ENCODE data around the gene KCNJ9.
"Not testable (repeated sequence)": the region's sequence is repeated elsewhere in the genome, so short reads cannot be mapped to it uniquely, and the experiment has no call there.

Gene KCNJ9

DNA sequence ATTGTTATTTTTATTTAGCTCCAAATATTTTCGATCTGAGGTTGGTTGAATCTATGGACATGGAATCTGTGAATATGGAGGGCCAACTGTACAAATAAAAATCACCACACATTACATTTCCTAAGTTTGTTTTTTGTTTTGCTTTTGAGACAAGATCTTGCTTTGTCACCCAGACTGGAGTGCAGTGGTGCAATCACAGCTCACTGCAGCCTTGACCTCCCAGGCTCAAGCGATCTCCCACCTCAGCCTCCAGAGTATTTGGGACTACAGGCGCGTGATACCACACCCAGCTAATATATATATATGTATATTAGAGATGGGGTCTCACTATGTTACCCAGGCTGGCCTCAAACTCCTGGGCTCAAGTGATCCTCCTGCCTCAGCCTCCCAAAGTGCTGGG, 45.0 kb downstream of the KCNJ9 start:
- DNase-seq (ENCODE audit: low read depth) = not testable (repeated sequence)

DNA sequence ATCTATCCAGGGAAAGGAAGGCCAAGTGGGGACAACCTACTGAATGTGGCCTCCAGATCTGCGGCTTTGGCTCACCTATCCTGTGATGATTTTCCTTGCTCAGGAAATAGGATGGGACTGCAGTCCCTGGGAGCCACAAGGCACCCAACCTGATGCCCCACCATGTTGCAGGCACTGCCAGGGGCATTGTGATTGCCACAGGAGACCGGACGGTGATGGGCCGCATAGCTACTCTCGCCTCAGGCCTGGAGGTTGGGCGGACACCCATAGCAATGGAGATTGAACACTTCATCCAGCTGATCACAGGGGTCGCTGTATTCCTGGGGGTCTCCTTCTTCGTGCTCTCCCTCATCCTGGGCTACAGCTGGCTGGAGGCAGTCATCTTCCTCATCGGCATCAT, 46.0 kb downstream of the KCNJ9 start:
- DNase-seq (ENCODE audit: low read depth) = no peak

DNA sequence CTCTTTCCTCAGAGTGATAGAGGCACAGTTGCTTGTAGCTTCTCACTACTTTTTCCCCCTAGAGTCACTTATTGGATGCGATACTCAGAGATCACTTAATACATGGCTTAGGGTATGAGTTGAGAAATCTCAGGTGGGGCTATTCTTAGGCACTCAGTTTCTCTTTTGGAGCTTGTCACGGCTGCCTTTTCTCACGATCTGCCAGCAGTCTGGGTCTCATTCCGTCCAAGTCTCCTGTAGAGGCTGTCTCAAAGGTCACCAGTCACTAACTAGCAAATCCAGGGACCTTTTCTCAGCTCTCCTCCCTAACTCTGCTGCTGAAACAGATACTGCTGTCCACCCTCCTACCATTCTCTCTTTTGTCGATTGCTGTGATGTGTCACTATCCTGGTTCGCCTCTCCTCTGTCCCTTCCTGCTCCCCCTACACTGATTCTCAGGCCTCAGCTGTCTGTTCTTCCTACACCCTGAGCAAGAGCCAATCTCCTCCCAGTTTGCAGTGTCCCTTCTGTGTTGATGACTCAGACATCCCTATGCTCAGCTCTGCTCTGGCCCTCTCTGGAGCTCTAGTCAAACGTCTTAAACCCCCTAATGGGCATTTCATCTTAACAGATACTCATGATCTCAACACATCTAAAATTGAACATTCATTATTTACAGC, 46.7 kb downstream of the KCNJ9 start:
- peak; percentile 46 for DNase-seq (ENCODE audit: low read depth)

DNA sequence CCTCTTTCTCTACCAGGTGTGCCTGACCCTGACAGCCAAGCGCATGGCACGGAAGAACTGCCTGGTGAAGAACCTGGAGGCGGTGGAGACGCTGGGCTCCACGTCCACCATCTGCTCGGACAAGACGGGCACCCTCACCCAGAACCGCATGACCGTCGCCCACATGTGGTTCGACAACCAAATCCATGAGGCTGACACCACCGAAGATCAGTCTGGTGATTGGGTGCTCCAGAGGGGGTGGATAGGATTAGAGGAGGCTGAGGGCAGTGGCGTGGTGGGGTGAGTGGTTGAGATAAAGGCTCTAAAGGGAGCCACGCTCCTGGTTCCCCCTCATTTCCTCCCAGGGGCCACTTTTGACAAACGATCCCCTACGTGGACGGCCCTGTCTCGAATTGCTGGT, 47.3 kb downstream of the KCNJ9 start:
- DNase-seq (ENCODE audit: low read depth) = no peak

DNA sequence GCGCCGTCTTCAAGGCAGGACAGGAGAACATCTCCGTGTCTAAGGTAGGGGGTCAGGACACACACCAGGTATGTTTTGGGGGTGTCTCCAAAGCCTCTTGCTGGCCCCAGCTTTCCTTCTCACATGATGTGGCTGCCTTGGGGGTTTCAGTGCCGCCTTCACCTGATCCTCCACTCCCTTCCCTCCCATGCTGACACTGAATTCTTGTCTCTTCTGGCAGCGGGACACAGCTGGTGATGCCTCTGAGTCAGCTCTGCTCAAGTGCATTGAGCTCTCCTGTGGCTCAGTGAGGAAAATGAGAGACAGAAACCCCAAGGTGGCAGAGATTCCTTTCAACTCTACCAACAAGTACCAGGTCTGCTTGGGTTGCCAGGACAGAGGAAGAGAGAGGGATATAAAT, 47.7 kb downstream of the KCNJ9 start:
- peak; percentile 9 for DNase-seq (ENCODE audit: low read depth)

DNA sequence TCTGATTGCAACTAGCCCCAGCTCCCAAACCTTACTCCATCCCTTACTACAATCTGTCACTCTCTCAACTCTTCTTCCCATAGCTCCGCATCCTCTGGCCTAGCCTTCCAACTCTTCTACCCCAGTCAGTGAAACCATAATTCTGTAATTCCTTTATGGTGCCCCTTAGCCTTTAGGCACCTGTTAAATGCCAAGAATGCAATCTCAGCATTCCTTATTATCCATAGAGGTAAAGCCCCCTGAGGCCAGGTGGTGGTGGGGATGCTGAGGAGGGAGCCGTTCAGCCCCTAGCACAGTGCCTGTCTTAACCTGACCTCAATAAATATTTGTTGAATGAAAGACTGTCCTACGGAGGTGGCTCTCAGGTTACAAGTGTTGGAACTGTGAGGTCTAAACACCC, 48.2 kb downstream of the KCNJ9 start:
- DNase-seq (ENCODE audit: low read depth) = no peak

DNA sequence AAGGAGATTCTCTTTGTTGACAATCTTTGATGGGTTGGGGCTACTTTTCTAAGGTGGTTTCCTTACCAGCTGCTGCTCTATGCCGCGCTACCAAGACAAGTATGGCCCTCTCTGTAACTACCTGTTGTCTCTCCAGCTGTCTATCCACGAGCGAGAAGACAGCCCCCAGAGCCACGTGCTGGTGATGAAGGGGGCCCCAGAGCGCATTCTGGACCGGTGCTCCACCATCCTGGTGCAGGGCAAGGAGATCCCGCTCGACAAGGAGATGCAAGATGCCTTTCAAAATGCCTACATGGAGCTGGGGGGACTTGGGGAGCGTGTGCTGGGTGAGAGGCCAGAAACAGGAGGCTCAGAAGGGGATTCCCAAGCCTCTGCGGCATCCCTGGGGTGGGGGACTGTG, 48.6 kb downstream of the KCNJ9 start:
- no peak for DNase-seq (ENCODE audit: low read depth)

DNA sequence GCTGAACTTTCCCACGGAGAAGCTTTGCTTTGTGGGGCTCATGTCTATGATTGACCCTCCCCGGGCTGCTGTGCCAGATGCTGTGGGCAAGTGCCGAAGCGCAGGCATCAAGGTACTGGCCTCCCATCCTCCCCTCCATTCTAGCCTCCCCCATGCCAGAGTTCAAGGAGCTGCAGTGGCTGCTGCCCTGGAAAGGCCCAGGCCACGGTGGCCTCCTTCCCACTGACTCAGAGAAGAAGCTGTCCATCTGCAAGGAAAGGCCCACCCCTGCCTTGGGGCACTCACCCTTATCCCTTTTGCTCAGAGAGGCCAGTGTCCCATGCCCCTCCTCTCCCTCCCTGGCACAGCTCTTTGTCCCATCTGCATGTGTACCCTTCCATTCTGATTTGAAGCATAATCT, 49.1 kb downstream of the KCNJ9 start:
- DNase-seq (ENCODE audit: low read depth) = no peak

DNA sequence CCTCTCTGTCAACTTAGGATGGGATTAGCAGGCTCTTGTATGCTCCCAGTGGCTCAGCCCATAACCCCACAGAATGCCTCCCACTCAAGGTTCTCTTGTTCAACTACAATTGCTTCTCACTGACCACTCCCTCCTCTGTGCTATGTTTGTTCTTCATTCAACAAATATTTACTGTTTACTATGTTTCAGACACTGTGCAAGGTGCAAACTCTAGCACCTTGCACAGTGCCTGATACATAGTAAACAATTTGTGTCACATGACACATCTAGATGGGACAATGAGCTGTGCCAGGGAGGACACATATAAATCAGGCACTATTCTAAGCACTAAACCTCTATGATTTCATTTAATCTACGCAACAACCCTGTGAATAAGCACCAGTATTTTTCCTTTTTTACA, 49.6 kb downstream of the KCNJ9 start:
- no peak for DNase-seq (ENCODE audit: low read depth)

DNA sequence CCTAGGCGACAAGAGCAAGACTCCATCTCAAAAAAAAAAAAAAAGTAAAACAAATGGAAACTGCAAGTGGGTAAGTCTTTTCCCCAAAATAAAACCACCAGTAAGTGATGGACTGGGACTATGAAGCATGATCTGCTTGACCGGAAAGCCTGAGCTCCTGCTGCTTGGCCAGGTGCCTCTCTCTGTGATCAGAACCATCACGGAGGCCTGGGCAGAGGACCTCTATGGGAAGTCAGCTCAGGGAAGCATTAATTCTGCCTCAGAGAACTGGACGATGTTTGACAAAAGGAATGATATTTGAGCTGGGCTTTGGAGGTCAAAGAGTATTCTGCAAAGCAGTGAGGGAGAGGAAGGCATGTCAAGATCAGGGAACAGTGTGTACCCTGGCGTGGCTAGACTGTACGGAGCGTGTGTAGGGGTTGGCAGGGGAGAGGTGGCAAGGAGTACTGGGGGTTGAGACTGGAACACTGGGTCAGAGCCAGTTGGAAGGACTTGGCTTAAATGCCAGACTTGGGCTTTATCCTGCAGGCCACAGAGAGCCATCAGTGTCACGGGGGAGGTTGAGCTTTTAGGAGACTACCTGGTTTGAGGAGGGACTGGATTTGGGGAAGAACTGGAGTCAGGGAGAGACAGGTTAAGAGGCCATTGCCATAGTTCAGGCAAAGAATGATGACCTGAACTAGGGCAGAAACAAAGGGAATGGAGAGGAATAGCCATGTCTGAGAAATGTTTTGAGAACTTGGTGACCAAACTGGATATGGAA, 50.6 kb downstream of the KCNJ9 start:
- no peak for DNase-seq (ENCODE audit: low read depth)

DNA sequence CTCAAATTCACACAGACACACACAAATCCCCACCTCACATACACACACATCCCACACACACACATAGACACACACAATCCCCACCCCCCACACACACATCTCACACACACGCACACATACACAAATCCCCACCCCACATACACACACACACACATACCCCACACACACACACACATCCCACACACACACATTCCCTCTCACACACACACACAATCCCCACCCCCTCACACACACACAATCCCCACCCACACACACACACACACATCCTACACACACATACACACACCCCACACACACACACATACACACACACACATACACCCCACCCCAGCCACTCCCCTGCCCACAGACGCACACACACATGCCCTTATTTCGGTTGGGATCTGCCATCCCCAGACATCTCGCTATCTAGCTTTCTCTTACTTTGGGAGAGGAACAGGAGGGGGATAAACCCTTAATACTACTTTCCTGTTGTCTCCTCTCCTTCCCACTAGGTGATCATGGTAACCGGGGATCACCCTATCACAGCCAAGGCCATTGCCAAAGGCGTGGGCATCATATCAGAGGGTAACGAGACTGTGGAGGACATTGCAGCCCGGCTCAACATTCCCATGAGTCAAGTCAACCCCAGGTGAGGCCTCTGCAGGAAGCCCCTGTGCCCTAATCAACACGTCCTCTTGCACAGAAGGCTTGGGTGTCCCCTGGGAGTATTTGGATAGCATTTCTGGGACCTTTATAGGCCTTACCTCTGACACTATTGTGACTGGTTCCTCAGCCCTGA, 52.8 kb downstream of the KCNJ9 start:
- no peak for DNase-seq (ENCODE audit: low read depth)

DNA sequence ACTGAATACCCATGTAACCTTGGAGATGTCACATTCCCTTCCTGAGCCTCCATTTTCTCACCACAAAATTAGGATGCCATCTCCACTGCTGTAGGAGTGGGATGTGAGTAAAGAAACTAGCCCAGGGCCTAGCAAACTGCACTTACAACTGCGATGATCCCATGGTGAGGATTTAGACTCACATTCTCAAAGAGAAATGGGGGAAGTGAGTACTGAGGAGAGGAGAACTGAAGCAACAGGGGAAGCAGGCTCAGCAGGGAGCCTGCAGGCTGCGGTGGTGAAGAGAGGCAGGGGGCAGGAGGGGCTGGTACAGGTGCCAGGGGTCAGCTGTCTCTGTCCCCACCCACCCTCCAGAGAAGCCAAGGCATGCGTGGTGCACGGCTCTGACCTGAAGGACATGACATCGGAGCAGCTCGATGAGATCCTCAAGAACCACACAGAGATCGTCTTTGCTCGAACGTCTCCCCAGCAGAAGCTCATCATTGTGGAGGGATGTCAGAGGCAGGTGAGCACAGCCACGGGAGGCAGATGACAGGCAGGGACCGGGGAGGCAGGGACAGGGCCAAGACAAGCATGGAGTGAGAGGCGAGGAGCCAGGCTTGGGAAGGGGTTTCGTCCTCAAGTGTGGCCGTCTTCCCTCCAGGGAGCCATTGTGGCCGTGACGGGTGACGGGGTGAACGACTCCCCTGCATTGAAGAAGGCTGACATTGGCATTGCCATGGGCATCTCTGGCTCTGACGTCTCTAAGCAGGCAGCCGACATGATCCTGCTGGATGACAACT, 53.6 kb downstream of the KCNJ9 start:
- DNase-seq (ENCODE audit: low read depth) = no peak

DNA sequence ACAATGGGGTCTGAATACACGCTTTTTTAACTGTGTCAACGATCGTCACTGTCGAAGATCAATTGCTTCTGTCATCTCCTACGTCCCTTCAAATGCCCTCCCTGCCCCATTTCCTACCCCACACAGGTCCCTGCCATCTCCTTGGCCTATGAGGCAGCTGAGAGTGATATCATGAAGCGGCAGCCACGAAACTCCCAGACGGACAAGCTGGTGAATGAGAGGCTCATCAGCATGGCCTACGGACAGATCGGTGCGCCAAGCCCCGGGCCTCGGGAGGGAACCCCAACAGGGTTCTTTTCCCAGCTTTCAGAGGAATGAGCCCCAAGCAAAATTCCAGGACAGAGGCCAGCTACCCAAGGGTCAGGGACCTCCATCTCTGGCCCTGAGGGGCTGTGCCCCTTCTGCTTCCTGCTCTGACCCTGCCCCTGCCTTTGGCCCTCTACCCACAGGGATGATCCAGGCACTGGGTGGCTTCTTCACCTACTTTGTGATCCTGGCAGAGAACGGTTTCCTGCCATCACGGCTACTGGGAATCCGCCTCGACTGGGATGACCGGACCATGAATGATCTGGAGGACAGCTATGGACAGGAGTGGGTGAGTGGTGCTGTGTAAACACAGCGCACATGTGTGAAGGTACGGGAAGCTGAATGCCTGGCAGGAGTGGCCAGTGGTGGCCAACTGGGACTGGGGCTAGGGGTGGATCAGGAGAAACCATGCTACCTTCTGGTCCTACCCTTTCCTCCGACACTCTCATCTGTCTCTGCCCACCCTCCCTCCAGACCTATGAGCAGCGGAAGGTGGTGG, 55.0 kb downstream of the KCNJ9 start:
- DNase-seq (ENCODE audit: low read depth) = no peak

DNA sequence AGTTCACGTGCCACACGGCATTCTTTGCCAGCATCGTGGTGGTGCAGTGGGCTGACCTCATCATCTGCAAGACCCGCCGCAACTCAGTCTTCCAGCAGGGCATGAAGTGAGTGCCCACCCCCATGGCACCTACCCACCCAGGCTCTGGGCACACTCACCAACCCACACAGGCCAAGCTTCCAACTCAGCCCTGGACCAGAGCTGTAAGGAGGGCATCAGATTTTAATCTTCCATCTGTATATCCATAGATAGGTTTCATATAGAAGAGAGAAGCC, 55.5 kb downstream of the KCNJ9 start:
- no peak for DNase-seq (ENCODE audit: low read depth)

DNA sequence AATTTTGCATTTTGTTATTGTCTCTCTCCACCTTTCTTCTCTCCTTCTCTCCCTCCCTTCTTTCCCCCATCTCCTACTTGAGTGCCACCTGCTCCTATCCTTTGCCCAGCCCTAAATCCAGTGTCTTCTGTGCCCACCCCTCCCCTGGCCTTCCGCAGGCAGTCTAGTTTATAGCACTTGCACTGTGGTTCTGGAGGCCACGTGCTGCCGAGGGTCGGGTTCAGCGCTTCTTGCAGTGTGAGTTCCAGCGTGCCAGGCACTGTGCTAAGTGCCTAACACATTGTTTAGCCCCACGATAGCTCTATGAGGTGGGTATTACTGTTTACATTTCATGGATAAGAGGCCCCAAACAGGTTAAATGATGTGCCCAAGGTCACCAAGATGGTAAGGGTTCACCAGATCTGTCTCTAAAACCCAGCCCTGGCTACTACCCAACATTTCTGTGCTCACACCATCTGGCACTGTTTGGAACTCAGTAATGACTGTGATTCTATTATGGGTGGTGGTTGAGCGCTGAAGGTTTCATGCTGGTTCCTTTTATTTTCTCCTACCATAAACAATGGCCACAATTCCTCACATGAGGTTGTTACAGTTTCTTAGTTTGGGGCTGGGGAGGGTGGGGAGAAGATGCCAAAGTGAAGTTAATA, 56.0 kb downstream of the KCNJ9 start:
- DNase-seq (ENCODE audit: low read depth) = no peak

DNA sequence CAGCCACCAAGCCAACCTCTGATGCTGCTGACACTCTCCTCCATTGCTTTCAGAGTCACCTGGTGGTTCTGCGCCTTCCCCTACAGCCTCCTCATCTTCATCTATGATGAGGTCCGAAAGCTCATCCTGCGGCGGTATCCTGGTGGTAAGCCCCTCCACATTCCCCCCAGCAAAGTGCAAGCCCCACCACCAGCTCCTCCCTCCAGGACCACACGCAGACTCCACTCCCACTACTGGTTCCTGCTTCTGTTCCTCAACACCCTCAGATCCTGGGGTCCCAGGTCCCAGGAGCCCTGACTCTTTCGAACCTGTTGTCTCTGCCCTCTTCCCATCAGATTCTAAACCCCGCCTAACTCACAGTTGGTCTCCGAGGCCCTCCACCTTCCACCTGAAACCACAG, 58.5 kb downstream of the KCNJ9 start:
- no peak for DNase-seq (ENCODE audit: low read depth)
